SIG-M5 (cell line): ENCODE measurements around the gene POLR2L.

ENCODE experiments used
- DNase-seq: peaks from one replicate; lab custom pipeline; 2025; lab: John Stamatoyannopoulos, UW

Gene POLR2L

DNA sequence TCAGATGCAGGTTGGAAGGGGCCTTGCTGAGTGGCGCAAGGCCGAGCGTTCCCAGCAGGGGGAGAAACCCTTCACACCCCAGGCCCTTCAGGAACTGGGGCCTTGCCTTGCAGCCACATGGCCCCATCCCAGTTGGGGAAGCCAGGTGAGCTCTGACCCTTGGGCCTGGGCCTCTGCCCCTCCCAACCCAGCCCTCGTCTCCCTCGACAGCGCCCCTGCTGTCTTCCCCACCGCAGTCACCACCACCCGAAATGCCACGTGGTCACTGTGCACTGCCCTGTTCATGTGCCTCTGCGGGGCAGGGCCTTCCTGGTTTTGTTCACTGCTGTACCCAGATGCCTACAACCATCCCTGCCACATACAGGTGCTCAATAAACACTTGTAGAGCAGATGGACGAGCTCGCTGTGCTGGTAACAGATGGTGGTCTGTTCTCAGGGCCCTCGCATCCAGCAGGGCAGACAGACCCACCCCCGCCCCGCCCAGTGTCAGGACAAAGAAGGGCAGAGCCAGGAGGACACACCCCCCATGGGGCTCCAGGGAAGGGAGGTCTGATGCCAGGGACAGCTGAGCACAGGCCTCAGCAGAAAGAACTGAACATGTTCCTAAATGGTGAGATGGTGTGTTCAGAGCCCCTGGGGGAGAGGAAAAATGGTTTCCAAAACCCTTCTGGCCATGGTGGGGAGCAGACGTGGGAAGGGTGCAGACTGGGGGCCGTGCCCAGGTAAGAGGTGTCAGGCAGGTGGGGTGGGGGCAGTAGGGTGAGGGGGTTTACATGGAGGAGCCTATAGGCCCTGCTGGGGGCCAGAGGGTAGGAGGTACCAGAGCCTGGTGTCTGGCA is 3.7 kb downstream of the POLR2L start:
- DNase-seq = no peak

GRCh38 chr11:837990-838307 is 4.4 kb downstream of the POLR2L start:
- DNase-seq = no peak

- DNase-seq = no peak
Observed at GRCh38 chr11:837189-837989, 4.9 kb downstream of the POLR2L start.

DNA sequence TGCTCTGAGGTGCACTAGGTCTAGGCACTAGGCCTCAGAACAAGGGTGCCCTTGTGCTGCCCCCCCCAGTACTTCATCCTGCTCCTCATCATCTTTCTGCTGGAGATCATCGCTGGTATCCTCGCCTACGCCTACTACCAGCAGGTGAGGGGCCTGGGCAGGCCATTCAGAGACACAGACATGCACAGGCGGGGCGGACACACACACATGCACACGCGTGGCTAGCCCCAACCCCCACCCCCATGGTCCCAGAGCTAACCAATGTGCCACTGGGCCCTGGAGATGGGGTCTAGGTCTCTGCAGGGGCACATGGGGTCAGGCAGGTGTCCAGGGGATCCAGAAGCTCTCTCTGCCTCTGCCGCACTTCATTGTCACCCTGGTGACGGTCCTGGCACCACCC is 5.6 kb downstream of the POLR2L start:
- no peak for DNase-seq

GRCh38 chr11:836274-836673 is 6.1 kb downstream of the POLR2L start:
- DNase-seq = no peak

DNA sequence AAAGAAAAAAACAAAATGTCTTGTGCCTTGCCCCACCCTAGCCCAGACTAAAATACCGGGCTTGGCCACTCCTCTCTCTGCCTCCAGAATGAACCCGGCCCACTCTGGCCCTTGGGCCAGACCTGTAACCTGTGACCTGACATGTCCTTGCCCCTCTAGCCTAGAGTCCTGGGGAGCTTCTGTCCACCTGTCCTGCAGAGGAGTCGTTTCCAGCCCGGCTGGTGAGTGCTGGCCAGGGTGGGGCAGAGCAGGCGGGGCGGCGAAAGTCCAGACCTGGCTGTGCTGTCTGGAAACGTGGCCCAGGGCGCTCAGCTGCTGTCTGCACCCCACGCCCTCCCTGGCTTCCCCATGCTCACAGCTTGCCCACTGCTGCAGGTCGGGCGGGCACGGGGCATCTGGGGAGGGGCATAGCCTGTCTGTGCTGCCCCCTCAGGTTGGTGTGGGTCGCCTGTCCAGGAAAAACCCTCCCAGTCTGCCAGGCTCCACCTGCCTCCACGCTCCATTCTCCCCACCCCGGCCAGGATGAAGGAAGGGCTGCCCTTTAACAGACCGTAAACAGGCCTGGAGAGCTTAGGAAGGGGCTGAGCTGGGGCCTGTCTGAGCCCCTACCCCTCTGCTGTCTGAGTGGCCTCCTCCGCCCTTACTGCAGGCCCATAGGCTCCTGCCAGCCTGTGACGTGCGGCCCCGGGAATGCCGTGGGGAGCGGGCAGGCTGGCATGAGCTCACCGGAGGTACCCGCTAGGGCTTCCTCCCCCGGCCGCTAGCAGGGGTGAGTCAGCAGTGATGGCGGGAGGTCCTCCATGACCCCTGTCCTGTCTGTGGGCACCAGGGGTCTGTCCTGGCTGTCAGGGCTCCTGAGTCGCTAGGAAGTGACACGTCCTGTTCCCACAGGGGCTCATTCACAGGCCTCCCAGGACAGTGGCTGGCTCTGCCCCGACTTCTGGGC is 7.7 kb downstream of the POLR2L start:
- no peak for DNase-seq

DNA sequence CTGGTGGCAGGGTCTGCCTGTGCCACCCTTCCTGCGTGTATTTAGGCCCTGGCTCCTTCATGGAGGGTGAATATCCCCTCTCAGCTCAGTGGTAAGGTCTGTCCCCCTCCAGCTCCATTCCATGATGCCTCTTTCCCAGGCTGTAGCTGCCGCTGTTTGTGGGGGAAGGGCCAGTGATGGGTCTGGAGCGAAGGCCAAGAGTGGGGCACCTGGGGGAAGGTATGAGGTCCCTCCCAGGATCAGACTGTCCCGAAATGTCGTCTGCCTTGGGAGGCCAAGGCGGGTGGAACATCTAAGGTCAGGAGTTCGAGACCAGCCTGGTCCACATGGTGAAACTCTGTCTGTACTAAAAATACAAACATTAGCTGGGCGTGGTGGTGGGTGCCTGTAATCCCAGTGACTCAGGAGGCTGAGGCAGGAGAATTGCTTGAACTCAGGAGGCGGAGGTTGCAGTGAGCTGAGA is 8.4 kb downstream of the POLR2L start:
- DNase-seq = no peak

GRCh38 chr11:833114-833791 is 9.1 kb downstream of the POLR2L start:
- DNase-seq = no peak

DNA sequence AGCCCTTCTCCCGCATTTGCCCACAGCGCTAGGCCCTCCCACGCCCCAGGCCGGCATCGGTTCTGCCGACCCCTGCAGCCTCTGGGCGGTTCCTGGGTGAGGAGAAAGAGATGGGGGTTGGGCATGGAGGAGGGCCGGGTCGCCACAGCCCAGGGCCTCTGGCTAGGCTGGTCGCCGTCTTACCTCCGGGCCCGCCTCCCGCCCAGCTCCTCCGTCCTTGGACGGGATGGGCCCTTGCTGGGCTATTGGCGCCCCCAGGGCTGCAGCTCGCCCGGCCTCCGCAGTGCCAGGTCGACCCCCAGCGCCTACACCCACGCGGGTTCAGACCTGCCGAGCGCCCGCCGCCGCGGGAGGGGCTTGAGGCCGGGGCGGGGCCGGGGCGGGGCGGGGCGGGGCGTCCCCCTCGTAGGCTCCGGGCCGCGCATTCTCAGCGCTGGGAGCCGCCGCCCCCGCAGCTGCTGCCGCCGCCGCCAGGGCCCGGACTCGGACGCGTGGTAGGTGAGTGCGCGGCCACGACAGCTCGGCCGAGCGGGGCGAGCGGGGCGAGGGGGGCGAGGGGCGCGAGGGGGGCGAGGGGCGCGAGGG is 9.7 kb downstream of the POLR2L start, which contains the start of gene CD151:
Gene CD151 (plus strand): TSS at position 424 of the 585 bp plus-strand sequence. CDS start 3,118 bp downstream, outside the sequence.
- no peak for DNase-seq

DNA sequence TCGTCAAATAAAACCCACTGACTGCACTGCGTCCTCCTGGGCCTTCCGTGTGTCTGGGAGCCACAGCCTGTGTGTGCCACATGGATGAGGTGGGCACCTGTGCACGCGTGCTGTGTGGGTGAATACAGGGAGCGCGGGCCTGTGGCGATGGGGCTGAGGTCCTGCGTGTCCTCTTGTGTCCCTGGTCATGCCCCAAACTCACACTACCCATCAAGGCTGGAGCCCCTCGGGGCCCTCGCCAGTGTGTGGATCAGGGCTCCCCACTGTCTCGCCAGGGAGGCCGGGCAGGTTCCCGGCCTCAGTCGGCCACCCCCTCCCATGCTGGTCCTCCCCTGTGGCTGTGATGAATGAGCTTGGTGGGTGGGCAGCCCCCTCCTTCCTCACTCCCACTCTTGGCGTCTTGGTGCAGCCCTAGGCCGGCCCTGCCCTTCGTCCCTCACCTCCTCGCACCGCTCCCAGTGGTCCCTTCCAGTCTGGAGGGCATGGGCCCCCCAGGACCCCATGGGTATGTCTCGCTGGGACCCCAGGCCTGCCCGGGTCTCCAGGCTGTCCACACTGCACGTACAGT is 10.3 kb downstream of the POLR2L start:
- DNase-seq = no peak

DNA sequence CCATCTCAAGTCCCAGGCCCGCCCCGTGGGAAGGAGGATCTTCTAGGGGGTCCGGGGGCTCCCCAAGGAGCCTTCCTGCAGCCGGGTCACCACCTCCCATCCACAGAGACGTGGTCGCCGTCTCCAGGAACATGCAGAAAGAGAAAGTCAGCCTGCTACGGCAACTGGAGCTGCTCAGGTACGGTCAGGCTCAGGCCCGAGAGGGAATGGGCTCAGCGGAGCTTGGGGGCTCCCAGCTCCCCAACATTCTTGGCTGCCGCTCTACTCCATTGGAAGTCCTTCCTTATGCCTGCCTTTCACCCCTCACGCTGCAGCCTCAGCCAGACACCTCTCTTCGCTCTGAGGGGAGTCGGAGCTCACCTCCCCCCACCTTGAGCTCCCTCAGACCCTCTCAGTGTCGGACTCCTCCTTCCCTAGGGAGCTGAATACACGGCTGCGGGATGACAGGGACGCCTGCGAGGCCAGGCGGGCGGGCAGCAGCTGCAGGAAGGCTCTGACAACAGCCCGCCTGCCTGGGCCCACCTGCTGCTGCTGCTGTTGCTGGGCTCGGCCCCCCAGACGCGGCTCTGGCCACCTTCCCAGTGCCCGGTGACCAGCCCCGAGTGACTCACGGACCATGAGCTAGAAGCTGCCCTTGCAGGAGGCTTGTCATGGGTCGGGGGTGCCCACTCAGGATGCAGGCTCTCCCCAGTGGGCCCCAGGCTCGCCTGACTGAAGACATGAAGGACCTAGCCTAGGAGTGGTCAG is 11.0 kb downstream of the POLR2L start:
- no peak for DNase-seq

DNA sequence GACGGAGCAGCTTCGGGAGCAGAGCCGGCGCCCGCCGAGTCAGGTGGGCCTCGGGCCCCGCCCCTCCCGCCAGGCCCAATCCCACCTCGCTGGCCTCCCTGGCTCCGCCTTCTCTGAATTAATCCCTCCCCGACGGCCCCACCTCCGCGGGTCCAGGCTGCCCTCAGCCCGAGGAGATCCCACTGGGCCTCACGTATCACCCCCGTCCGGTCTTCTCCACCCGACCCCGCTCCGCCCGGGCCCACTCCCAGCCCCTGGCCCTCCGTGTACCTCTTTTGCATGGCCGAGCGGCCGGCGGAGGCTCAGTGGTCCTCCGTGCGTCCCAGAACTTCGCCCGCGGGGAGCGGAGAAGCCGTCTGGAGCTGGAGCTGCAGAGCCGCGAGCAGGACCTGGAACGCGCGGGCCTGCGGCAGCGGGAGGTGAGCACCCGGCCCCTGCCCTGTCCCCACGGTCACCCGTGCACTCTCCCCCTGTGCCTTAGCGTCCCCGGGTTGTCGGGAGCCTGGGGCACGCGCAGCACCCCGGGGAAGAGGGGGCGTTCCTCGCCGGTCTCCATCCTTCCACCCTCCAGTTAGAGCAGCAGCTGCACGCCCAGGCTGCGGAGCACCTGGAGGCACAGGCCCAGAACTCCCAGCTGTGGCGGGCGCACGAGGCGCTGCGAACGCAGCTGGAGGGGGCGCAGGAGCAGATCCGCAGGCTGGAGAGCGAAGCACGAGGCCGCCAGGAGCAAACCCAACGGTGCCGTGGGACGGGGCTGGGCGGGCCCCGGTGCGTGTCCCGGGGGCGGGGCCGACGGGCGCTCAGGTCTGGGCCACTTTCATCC is 11.8 kb downstream of the POLR2L start:
- no peak for DNase-seq

DNA sequence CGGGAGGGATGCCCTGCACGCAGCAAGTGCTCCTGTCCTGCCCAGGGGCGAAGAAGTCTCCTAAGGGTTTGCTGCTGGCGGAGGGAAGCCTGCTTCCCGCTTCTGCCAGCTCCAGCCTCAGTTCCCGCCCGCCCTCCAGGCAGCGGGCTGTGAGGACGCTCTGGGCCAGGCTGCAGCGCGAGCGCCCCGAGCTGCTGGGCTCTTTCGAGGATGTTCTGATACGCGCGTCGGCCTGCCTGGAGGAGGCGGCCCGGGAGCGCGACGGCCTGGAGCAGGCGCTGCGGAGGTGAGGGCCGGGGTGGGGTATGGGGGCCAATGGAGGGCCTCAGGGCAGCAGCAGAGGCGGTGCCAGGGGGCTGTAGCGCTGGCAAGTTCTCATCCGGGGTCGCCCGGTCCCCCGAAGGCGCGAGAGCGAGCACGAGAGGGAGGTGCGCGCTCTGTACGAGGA is 12.5 kb downstream of the POLR2L start:
- no peak for DNase-seq

GRCh38 chr11:829176-829846 is 13.0 kb downstream of the POLR2L start:
- no peak for DNase-seq

- DNase-seq = no peak
Observed at GRCh38 chr11:828506-829175, 13.7 kb downstream of the POLR2L start.

GRCh38 chr11:827897-828192 is 14.5 kb downstream of the POLR2L start, which contains the start of gene CRACR2B:
TSS of gene CRACR2B (plus strand) at chr11:827919. CDS start at chr11:828608, 689 bp downstream.
- no peak for DNase-seq

- DNase-seq = no peak
Observed at GRCh38 chr11:827146-827896, 15.0 kb downstream of the POLR2L start.
